CD8-positive, alpha-beta memory T cell (primary cell): ENCODE measurements around the gene CCHCR1. TPM values are rescaled to one million over a fixed set of nuclear protein-coding genes. Genes with fewer than 3 reads are reported as not detected.

ENCODE experiments used
- CTCF ChIA-PET: fragments of 350-600 bp; sonication (Branson Sonifier 250); formaldehyde crosslinking; loops from one replicate; lab custom pipeline; 2021; ENCODE audit warnings: antibody characterized with exemption; lab: Charles Lee
- POLR2A ChIA-PET: fragments of 350-600 bp; sonication (Branson Sonifier 250); formaldehyde crosslinking; loops from one replicate; lab custom pipeline; 2021; ENCODE audit warnings: antibody characterized with exemption; lab: Charles Lee
- DNase-seq, 5 donors: peaks; one replicate each; pipeline versions ENCODE4 v3.0.0 to v3.0.0-alpha.2; 2020 to 2022; ENCODE audit warnings: mixed read lengths in 1 of 5
- H3K27ac ChIP-seq: one replicate; pipeline ENCODE4 v1.7.0; 2013; ENCODE audit warnings: low read depth, mild to moderate bottlenecking, low read length, moderate library complexity
- H3K27me3 ChIP-seq: 2 replicates; pipeline ENCODE4 v1.7.0; 2013; ENCODE audit warnings: low read length, mild to moderate bottlenecking; ENCODE audit not compliant: insufficient read depth, poor library complexity, severe bottlenecking
- H3K36me3 ChIP-seq: 2 replicates; pipeline ENCODE4 v1.7.0; 2013; ENCODE audit warnings: mild to moderate bottlenecking, low read length, moderate library complexity; ENCODE audit not compliant: insufficient read depth
- H3K4me1 ChIP-seq: 2 replicates; pipeline ENCODE4 v1.7.0; 2013; ENCODE audit warnings: mild to moderate bottlenecking, low read length, moderate library complexity; ENCODE audit not compliant: insufficient read depth
- H3K4me3 ChIP-seq: 2 replicates; pipeline ENCODE4 v1.7.0; 2013; ENCODE audit warnings: mild to moderate bottlenecking, low read length
- H3K9me3 ChIP-seq: 2 replicates; pipeline ENCODE4 v1.7.0; 2013; ENCODE audit warnings: mild to moderate bottlenecking, low read length
- H3K27ac Mint-ChIP-seq, 8 donors: one replicate each; pipeline ENCODE4 v1.8.0; 2020 to 2021; ENCODE audit warnings: mixed read lengths in 8 of 8, mild to moderate bottlenecking in 6 of 8, inconsistent platforms in 3 of 8, moderate library complexity in 3 of 8
- H3K27me3 Mint-ChIP-seq, 2 donors: one replicate each; pipeline ENCODE4 v1.8.0; 2020 to 2021; ENCODE audit warnings: mixed read lengths in 2 of 2, mild to moderate bottlenecking in 1 of 2, moderate library complexity in 1 of 2
- H3K36me3 Mint-ChIP-seq, 3 donors: one replicate each; pipeline ENCODE4 v1.8.0; 2020 to 2021; ENCODE audit warnings: mixed read lengths in 3 of 3, inconsistent platforms in 1 of 3, mild to moderate bottlenecking in 1 of 3
- H3K4me1 Mint-ChIP-seq, 3 donors: one replicate each; pipeline ENCODE4 v1.8.0; 2020 to 2021; ENCODE audit warnings: mixed read lengths in 3 of 3, inconsistent platforms in 1 of 3, mild to moderate bottlenecking in 1 of 3
- H3K4me3 Mint-ChIP-seq, 7 donors: one replicate each; pipeline ENCODE4 v1.8.0; 2020 to 2021; ENCODE audit warnings: mixed read lengths in 7 of 7, mild to moderate bottlenecking in 6 of 7, moderate library complexity in 4 of 7, inconsistent platforms in 2 of 7
- H3K9me3 Mint-ChIP-seq, 5 donors: one replicate each; pipeline ENCODE4 v1.8.0; 2020 to 2022; ENCODE audit warnings: mixed read lengths in 5 of 5, mild to moderate bottlenecking in 3 of 5, moderate library complexity in 2 of 5, inconsistent platforms in 1 of 5
- polyA plus RNA-seq: library from polyadenylated mRNA; unstranded; fragments of 300-500 nt; fragmentation: Illumina TruSeq; gene quantifications from one replicate; pipeline ENCODE4 v1.2.3, GENCODE V29; 2021
- total RNA-seq, 2 experiments: library from RNA; stranded (reverse); gene quantifications; one replicate each; pipeline ENCODE4 v1.2.3, GENCODE V29; 2021

The CCHCR1 gene
- total and polyA plus RNA-seq, 3 experiments from 2014 or later = 7.4 to 46.1 (median 45.9) TPM

DNA sequence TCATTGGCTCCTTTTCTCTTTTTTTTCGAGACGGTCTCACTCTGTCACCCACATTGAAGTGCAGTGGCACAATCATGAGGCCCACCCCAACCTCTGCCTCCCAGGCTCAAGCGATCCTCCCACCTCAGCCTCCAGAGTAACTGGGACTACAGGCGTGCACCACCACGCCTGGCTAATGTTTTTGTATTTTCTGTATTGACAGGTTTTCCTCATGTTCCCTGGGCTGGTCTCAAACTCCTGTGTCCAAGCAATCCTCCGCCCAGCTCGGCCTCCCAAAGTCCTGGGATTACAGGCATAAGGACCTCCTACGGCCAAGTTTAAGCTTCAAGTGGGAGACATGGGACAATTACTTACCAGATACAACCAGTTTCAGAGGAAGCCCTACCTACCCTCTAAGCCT is 22.3 kb upstream of the CCHCR1 start:
- CTCF ChIA-PET = interaction anchor here (2.6 kb wide), 1 partner anchor 187 kb away, joined by 6 read pairs; no protein-coding TSS in a partner anchor
- peak overlapping the region; percentile 56 for H3K4me3 ChIP-seq
- no peaks in the 10 kb centered on the region for H3K9me3 Mint-ChIP-seq
- no peak for DNase-seq
- POLR2A ChIA-PET = no interaction called here
- no peak overlapping the region for H3K27ac Mint-ChIP-seq
- H3K4me1 ChIP-seq = no peaks in the 10 kb centered on the region
- peak overlapping the region in 5 of 7 donors; percentile 9 to 91 (median 88) for H3K4me3 Mint-ChIP-seq
- H3K4me1 Mint-ChIP-seq = peaks cover 19 to 30% (median 26%) of the 10 kb centered on the region in 3 donors
- H3K27ac ChIP-seq = no peak overlapping the region
- H3K36me3 Mint-ChIP-seq = no peaks in the 10 kb centered on the region
- no peaks in the 10 kb centered on the region for H3K9me3 ChIP-seq
- no peaks in the 10 kb centered on the region for H3K27me3 ChIP-seq
- no peaks in the 10 kb centered on the region for H3K27me3 Mint-ChIP-seq
- no peaks in the 10 kb centered on the region for H3K36me3 ChIP-seq

DNA sequence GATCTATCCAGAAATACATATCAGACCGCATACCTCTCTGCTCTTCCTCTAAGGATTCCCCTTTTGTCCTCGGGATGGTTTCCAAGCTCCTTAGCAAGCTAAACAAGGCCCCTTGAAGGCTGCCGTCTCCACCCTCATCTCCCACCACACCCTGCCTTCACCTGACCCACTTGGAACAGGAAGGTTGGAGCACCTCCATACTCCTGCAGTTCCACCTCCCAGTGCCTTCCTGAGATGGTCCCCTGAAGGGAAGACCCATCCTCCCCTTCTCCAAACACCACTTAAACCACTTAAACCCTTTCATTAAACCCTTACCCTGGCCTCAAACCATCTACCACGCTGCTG is 21.4 kb upstream of the CCHCR1 start:
- Mint-ChIP-seq H3K36me3 (no peaks in the 10 kb centered on the region), H3K27ac (peak overlapping the region in 5 of 8 donors; percentile 4 to 70 (median 48)), H3K9me3 (no peaks in the 10 kb centered on the region), H3K4me3 (no peak overlapping the region), H3K27me3 (no peaks in the 10 kb centered on the region), H3K4me1 (peaks cover 19 to 30% (median 26%) of the 10 kb centered on the region in 3 donors)
- H3K4me3 ChIP-seq = no peak overlapping the region
- H3K36me3 ChIP-seq = no peaks in the 10 kb centered on the region
- H3K4me1 ChIP-seq = no peaks in the 10 kb centered on the region
- no peak for DNase-seq
- ChIA-PET CTCF (interaction anchor here (2.6 kb wide), 1 partner anchor 188 kb away, joined by 6 read pairs; no protein-coding TSS in a partner anchor), POLR2A (no interaction called here)
- no peaks in the 10 kb centered on the region for H3K27me3 ChIP-seq
- H3K9me3 ChIP-seq = no peaks in the 10 kb centered on the region
- no peak overlapping the region for H3K27ac ChIP-seq

DNA sequence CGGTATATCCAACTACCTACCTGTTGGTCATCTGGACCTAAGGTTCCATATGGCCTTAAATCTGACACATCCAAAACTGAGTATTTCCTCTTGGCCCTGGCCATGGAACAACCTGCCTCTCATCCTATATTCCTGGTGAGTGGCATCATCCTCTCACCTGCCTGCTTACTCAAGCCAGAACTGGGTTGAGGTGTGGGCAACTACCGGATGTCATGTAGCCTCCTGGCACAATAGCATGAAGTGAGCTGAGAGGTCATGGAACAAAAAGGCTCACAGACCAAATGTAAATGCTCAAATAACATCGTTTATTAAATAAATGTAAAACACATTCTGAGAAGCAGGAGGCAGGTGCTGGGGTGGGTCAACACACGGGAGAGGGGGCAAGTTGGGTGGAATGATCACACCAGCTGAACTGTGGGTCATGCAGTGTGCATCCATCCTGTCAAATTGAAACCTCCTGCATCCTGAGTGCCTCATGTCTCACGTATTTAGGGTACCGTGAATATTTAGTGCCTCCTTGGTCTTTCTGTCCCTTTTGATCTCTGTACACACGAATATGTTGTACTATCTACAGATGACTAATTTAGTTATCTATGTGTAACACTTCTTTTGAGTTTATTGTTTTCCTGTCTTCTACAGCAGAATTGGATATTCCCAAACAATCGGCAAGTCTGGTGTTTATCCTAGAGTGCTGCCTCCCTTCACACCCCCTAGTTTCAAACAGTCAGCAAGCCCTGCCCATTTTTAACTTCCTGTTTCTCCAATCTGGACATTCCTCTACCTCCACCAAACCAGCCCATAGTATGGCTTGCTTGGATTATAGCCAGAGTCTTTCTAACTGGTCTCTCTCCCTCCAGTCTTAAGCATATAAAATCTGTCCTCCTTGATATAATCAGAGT is 20.8 kb upstream of the CCHCR1 start:
- no peaks in the 10 kb centered on the region for H3K9me3 Mint-ChIP-seq
- no peaks in the 10 kb centered on the region for H3K36me3 Mint-ChIP-seq
- POLR2A ChIA-PET = no interaction called here
- Histone ChIP-seq H3K27me3 (no peaks in the 10 kb centered on the region), H3K4me1 (no peaks in the 10 kb centered on the region), H3K9me3 (no peaks in the 10 kb centered on the region), H3K36me3 (no peaks in the 10 kb centered on the region), H3K27ac (no peak overlapping the region), H3K4me3 (no peak overlapping the region)
- no peak for DNase-seq
- H3K27ac Mint-ChIP-seq = peak overlapping the region in 6 of 8 donors; percentile 23 to 84 (median 52)
- H3K4me1 Mint-ChIP-seq = peaks cover 19 to 30% (median 26%) of the 10 kb centered on the region in 3 donors
- peak overlapping the region in 3 of 7 donors; percentile 14 to 30 (median 29) for H3K4me3 Mint-ChIP-seq
- no peaks in the 10 kb centered on the region for H3K27me3 Mint-ChIP-seq
- CTCF ChIA-PET = no interaction called here

DNA sequence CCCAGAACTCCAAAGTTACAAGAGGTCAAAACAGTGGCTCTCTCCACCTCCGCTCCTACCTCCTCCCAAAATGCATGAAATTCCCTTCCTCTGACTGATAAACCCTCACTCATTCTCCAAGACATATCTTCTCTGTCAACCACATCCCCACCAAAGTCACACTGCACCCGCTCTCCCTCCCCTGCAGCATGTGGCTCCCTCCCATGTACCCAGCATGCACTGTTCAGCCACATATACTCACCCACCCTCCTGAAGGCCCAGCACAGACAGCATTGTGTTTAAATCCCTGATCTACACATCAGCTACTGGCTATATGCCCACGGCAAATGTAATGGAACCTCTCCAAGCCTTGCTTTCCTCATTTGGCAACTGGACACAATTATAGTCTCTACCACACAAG is 18.4 kb upstream of the CCHCR1 start:
- peak overlapping the region in 1 of 7 donors; percentile 9 for H3K4me3 Mint-ChIP-seq
- peaks cover 19 to 30% (median 26%) of the 10 kb centered on the region in 3 donors for H3K4me1 Mint-ChIP-seq
- CTCF ChIA-PET = interaction anchor here (1.4 kb wide), 1 partner anchor 10 kb away, joined by 4 read pairs; no protein-coding TSS in a partner anchor

DNA sequence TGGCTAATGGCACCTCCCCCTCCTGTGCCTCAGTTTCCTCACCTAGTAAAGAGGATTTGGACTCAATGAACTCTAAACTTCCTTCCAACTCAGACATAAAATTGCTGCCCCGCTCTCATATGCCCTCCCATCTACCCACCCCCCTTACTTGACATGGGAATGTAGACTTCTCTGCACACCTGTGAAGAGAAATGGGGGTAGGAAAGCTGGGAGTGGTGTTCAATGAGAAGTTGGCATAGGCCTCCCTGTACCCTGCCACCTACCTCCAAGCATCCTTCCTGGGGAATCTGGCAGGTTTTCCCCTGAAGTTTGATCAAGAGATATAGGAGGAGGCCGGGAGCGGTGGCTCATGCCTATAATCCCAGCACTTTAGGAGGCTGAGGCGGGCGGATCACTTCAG is 16.8 kb upstream of the CCHCR1 start:
- Mint-ChIP-seq H3K27me3 (no peaks in the 10 kb centered on the region), H3K4me1 (peaks cover 14 to 25% (median 20%) of the 10 kb centered on the region in 3 donors), H3K9me3 (no peaks in the 10 kb centered on the region), H3K4me3 (no peak overlapping the region), H3K27ac (no peak overlapping the region), H3K36me3 (no peaks in the 10 kb centered on the region)
- Histone ChIP-seq H3K27ac (no peak overlapping the region), H3K27me3 (no peaks in the 10 kb centered on the region), H3K36me3 (no peaks in the 10 kb centered on the region), H3K9me3 (no peaks in the 10 kb centered on the region), H3K4me1 (no peaks in the 10 kb centered on the region), H3K4me3 (no peak overlapping the region)
- DNase-seq = no peak
- CTCF ChIA-PET = interaction anchor here (1.4 kb wide), 1 partner anchor 8 kb away, joined by 4 read pairs; no protein-coding TSS in a partner anchor
- POLR2A ChIA-PET = no interaction called here

More for the DNA sequence above, 18.4 kb upstream of the CCHCR1 start:
- Mint-ChIP-seq H3K9me3 (no peaks in the 10 kb centered on the region), H3K36me3 (no peaks in the 10 kb centered on the region), H3K27me3 (no peaks in the 10 kb centered on the region), H3K27ac (peak overlapping the region in 4 of 8 donors; percentile 4 to 53 (median 15))
- no peaks in the 10 kb centered on the region for H3K4me1 ChIP-seq
- POLR2A ChIA-PET = no interaction called here
- no peaks in the 10 kb centered on the region for H3K9me3 ChIP-seq
- DNase-seq = no peak
- no peaks in the 10 kb centered on the region for H3K27me3 ChIP-seq
- H3K4me3 ChIP-seq = no peak overlapping the region
- no peaks in the 10 kb centered on the region for H3K36me3 ChIP-seq
- H3K27ac ChIP-seq = no peak overlapping the region

DNA sequence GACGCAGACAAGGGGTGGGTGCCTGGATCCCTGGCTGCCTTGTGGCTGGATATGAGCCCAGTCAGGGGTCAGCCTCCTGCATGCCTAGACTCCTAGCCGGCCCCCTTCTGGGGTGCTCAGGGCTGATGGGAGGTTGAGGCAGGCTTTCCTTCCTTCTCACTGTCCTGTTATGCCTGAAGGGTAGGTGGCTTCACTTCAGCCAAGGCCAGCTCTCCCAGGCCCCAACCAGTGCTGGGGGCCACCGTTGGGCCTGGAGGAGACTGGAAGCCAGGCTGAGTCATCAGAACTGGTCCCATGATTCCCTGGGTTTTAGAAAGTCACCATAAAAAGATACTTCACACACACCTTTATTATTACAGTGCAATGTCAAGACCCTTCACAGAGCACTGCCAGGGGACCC is 15.8 kb upstream of the CCHCR1 start:
- Histone ChIP-seq H3K9me3 (no peaks in the 10 kb centered on the region), H3K36me3 (no peaks in the 10 kb centered on the region), H3K4me3 (no peak overlapping the region), H3K27me3 (no peaks in the 10 kb centered on the region), H3K4me1 (no peaks in the 10 kb centered on the region), H3K27ac (no peak overlapping the region)
- no peak overlapping the region for H3K27ac Mint-ChIP-seq
- ChIA-PET CTCF (no interaction called here), POLR2A (no interaction called here)
- no peak for DNase-seq
- H3K4me3 Mint-ChIP-seq = no peak overlapping the region
- no peaks in the 10 kb centered on the region for H3K27me3 Mint-ChIP-seq
- H3K4me1 Mint-ChIP-seq = peaks cover 7 to 16% (median 10%) of the 10 kb centered on the region in 3 donors
- no peaks in the 10 kb centered on the region for H3K9me3 Mint-ChIP-seq
- no peaks in the 10 kb centered on the region for H3K36me3 Mint-ChIP-seq

DNA sequence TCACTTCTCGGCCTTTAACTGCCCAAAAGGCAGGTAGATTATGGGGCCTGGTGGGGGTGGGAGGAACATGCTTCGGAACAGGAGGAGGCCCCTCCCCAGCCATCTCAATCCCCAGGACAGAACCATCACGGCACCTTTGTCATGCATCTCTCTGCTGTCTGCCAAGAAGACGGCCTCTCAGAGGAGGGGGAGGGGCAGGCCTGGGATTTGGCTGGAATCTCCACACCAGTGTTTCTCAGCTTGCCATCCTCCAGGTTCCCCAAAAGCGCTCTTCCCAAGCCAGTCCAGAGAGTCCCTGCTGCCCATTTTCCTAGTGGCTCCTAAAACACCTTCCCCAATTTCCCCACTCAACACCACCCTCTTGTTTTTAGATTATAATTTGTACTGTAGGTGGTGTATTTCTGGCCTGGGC is 15.4 kb upstream of the CCHCR1 start:
- no peaks in the 10 kb centered on the region for H3K36me3 ChIP-seq
- H3K27ac Mint-ChIP-seq = peak overlapping the region in 1 of 8 donors; percentile 51
- H3K4me3 Mint-ChIP-seq = no peak overlapping the region
- peaks cover 3 to 11% (median 6%) of the 10 kb centered on the region in 3 donors for H3K4me1 Mint-ChIP-seq
- no peak for DNase-seq
- H3K4me3 ChIP-seq = no peak overlapping the region
- CTCF ChIA-PET = no interaction called here
- no peaks in the 10 kb centered on the region for H3K9me3 ChIP-seq
- H3K27ac ChIP-seq = no peak overlapping the region
- H3K27me3 Mint-ChIP-seq = no peaks in the 10 kb centered on the region
- H3K36me3 Mint-ChIP-seq = no peaks in the 10 kb centered on the region
- no peaks in the 10 kb centered on the region for H3K9me3 Mint-ChIP-seq
- no peaks in the 10 kb centered on the region for H3K27me3 ChIP-seq
- POLR2A ChIA-PET = no interaction called here
- H3K4me1 ChIP-seq = no peaks in the 10 kb centered on the region
